Activated B cell treated with CpG ODN at 0.5 μM for 24 hours (primary cell): Measurements from ENCODE around the gene LDB3. TPM values are rescaled to one million over a fixed set of nuclear protein-coding genes. Genes with fewer than 3 reads are reported as not detected.
A peak's percentile ranks its signal among the peaks of the same experiment; 100 is the strongest.

Experiments
- ATAC-seq: fragments of 200-7000 bp; cut with Tn5 transposase; one replicate; pipeline ENCODE4 v1.10.0; 2021; ENCODE audit warnings: low read depth, mild to moderate bottlenecking, moderate library complexity
- CTCF ChIA-PET: fragments of 350-600 bp; sonication (Branson Sonifier 250); formaldehyde crosslinking; loops from one replicate; lab custom pipeline; 2021; ENCODE audit warnings: antibody characterized with exemption; lab: Charles Lee
- POLR2A ChIA-PET: fragments of 350-600 bp; sonication (Branson Sonifier 250); formaldehyde crosslinking; loops from one replicate; lab custom pipeline; 2021; ENCODE audit warnings: antibody characterized with exemption; lab: Charles Lee
- DNase-seq: peaks from one replicate; pipeline ENCODE4 v3.0.0; 2022
- H3K27ac Mint-ChIP-seq: one replicate; pipeline ENCODE4 v1.8.0; 2020; ENCODE audit warnings: mixed read lengths
- H3K27me3 Mint-ChIP-seq: one replicate; pipeline ENCODE4 v1.8.0; 2021; ENCODE audit warnings: mixed read lengths
- H3K36me3 Mint-ChIP-seq: one replicate; pipeline ENCODE4 v1.8.0; 2021; ENCODE audit warnings: low read depth, mixed read lengths
- H3K4me1 Mint-ChIP-seq: one replicate; pipeline ENCODE4 v1.8.0; 2021; ENCODE audit warnings: mixed read lengths
- H3K4me3 Mint-ChIP-seq: one replicate; pipeline ENCODE4 v1.8.0; 2020; ENCODE audit warnings: mild to moderate bottlenecking, mixed read lengths
- H3K9me3 Mint-ChIP-seq: one replicate; pipeline ENCODE4 v1.8.0; 2020; ENCODE audit warnings: mixed read lengths
- intact Hi-C: fragments of 100-400 bp; cut with micrococcal nuclease; formaldehyde crosslinking; loops from one replicate; pipeline ENCODE4 v1.15.1; 2024
- total RNA-seq: library from RNA; stranded (reverse); gene quantifications from 2 replicates; pipeline ENCODE4 v1.2.3, GENCODE V29; 2022
- TF ChIP-seq, protein P1 (sequence below): fragments of 200-600 bp; IDR thresholded peaks from one replicate; pipeline ENCODE4 v1.8.0; 2022; ENCODE audit warnings: antibody characterized with exemption, mild to moderate bottlenecking

The LDB3 gene
- total RNA-seq, 1 donor from 2014 or later, result not detected

DNA sequence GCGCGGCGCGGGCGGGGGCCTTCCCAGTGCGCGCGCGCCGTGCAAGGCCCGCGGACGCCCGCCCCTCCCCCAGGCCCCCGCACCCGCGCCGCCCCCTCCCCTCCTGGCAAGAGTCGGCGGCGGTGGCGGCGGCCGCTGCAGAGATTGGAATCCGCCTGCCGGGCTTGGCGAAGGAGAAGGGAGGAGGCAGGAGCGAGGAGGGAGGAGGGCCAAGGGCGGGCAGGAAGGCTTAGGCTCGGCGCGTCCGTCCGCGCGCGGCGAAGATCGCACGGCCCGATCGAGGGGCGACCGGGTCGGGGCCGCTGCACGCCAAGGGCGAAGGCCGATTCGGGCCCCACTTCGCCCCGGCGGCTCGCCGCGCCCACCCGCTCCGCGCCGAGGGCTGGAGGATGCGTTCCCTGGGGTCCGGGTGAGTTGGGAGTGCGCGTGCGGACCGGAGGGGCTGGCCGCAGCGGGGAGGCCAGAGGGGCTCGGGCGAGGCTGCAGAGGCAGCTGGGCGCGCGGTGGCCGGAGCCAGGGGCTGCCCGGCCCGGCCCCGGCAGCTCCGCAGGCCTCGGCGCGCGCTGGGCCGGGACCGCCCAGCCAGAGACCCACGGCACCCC is 88.3 kb downstream of the LDB3 start, which contains the start of gene BMPR1A:
Gene BMPR1A, plus strand, starts transcription at position 109 of the 602 bp plus-strand sequence. CDS start 119,400 bp downstream, outside the sequence.
- Mint-ChIP-seq H3K4me3 (peak within 1 kb of the TSS; percentile 88), H3K27ac (peak within 1 kb of the TSS; percentile 69), H3K36me3 (peaks cover 2% of the 10 kb centered on the region), H3K27me3 (peaks cover 20% of the 10 kb centered on the region), H3K4me1 (peaks cover 40% of the 10 kb centered on the region), H3K9me3 (no peaks in the 10 kb centered on the region)
- POLR2A ChIA-PET, result interaction anchor here (0.6 to 4.4 kb wide), 3 partner anchors 45 to 214 kb away, joined by 4 to 34 read pairs (median 6); no protein-coding TSS in a partner anchor
- intact Hi-C loops, result loop anchor here (1.0 to 5.0 kb wide), 4 partner anchors 45 to 344 kb away; partner anchors contain the start of gene SHLD2
- TF ChIP-seq, protein P1, sequence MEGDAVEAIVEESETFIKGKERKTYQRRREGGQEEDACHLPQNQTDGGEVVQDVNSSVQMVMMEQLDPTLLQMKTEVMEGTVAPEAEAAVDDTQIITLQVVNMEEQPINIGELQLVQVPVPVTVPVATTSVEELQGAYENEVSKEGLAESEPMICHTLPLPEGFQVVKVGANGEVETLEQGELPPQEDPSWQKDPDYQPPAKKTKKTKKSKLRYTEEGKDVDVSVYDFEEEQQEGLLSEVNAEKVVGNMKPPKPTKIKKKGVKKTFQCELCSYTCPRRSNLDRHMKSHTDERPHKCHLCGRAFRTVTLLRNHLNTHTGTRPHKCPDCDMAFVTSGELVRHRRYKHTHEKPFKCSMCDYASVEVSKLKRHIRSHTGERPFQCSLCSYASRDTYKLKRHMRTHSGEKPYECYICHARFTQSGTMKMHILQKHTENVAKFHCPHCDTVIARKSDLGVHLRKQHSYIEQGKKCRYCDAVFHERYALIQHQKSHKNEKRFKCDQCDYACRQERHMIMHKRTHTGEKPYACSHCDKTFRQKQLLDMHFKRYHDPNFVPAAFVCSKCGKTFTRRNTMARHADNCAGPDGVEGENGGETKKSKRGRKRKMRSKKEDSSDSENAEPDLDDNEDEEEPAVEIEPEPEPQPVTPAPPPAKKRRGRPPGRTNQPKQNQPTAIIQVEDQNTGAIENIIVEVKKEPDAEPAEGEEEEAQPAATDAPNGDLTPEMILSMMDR, result no peak
- DNase-seq, result no peak
- CTCF ChIA-PET, result no interaction called here
- peak; percentile 6 for ATAC-seq

DNA sequence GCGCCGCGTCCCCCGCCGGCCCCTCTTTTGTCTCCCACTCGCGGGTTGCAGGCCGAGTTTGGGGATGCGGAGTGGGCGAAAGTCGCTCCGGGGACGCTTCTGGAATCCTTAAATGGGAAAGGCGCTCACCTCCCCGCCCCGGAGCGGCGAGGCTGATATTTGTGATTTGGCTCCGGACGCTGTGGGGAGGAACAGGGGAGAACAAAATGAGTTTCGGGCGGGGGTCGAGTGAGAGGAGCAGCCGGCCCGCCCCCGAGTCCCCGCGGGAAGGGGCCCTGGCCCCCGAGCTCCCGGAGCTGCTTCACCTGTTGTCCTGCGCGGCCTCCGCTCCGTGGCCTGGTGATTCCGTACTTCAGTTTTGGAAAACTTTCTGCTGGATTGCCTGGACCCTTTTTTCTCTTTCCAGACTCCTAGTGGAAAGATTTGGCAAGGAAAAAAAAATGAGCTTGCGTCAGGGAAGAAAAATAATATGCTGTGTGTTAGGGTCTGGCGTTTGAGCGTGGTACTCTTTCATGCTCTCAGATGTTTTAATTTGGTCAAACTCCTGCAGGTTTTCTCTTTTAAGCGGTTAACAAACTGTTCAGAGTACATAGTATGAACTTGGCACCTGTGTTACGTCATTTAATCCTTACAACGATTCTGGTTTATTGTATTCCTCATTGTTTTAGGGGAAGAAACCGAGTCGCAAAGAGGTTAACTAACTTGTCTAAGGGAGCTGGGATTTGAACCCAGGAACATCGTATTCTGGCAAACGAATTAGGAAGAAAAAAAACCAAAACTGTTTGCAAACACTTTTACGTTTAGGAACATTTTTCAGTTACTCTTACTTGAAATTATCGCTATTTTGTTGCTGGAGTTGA is 89.0 kb downstream of the LDB3 start:
- H3K36me3 Mint-ChIP-seq, result peaks cover 2% of the 10 kb centered on the region
- no peaks in the 10 kb centered on the region for H3K9me3 Mint-ChIP-seq
- peak overlapping the region; percentile 69 for H3K27ac Mint-ChIP-seq
- ATAC-seq (no peak), DNase-seq (peak; percentile 37)
- TF ChIP-seq, protein P1, result no peak
- peaks cover 25% of the 10 kb centered on the region for H3K27me3 Mint-ChIP-seq
- POLR2A ChIA-PET, result interaction anchor here (0.6 to 4.4 kb wide), 3 partner anchors 45 to 329 kb away, joined by 4 to 34 read pairs (median 5); no protein-coding TSS in a partner anchor
- CTCF ChIA-PET, result no interaction called here
- peaks cover 39% of the 10 kb centered on the region for H3K4me1 Mint-ChIP-seq
- H3K4me3 Mint-ChIP-seq, result peak overlapping the region; percentile 88
- intact Hi-C loops, result loop anchor here (5.0 kb wide), 1 partner anchor 345 kb away; no protein-coding TSS in a partner anchor

DNA sequence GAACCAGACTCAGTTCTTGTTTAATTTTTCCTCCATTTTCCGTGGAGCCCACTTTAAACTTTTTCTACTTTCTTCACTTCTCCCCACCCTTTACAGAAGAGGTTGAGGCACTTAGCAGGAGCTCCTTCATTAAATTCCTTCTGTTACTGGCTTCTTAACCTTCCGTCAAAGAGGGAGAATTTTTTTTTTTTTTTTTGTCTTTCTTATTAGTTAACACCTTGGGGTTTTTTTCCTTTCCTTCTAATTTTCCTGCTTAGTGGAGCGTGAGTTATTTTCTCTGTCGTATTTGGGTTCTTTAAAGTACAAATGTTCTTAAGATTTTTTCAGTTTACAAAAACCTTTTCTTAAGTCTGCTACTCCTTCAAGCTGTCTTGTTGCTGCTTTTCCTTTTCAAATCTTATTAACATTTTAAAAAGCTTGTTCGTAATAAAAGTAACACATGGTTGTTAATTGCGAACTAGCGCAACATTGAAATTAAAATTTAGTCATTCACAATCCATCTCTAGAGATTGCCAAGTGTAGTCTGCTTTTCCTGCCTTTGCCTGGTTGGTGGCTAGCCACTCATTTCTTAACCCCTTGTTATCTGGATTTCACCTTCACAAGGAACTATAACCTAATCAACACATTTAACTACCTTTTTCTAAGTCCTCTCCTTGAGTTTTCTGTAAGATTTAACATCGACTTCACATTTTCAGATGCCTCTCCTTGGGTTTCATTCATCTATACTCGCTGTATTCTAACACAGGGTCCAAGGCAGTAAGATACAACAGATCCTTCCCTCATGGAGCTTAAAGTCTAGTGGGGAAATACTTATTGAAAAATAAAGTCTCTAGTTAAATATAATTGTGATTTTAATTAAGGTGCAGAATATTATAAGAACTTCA is 90.1 kb downstream of the LDB3 start:
- intact Hi-C loops, result loop anchor here (5.0 kb wide), 1 partner anchor 346 kb away; no protein-coding TSS in a partner anchor
- TF ChIP-seq, protein P1, result no peak
- Mint-ChIP-seq H3K27me3 (peaks cover 26% of the 10 kb centered on the region), H3K36me3 (peaks cover 2% of the 10 kb centered on the region), H3K4me3 (peak overlapping the region; percentile 21), H3K9me3 (no peaks in the 10 kb centered on the region), H3K27ac (peak overlapping the region; percentile 25), H3K4me1 (peaks cover 30% of the 10 kb centered on the region)
- no peak for DNase-seq
- ChIA-PET POLR2A (interaction anchor here (0.6 to 4.4 kb wide), 3 partner anchors 12 to 328 kb away, joined by 5 to 34 read pairs (median 7); no protein-coding TSS in a partner anchor), CTCF (no interaction called here)
- ATAC-seq, result no peak

DNA sequence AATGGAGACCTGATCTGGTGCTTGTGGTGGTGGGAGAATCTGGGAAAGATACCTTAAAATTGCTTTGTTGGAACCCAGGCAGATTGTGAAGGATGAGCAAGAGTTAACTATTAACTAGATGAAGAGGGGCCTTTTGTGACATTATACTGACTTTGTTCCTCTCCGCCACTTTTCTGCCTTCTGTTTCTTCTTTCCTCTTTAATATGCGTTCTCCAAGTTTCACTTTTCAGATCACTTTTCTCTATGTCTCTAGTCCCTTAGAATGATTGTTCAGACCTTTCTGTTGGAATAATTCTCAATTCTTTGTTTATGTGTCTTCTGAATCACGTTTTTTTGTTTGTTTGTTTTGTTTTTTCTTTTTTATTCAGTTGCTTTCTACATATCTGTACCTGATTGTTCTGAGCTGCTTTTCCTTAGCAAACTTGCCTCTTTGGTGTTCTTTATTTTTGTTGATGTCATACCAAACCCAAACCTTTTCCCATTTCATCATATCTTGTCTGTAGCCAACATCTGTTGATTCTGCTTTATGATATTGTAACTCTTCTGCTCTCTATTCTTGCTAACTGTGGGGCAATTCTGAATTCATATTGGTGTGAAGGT is 90.9 kb downstream of the LDB3 start:
- peak overlapping the region; percentile 21 for H3K4me3 Mint-ChIP-seq
- no peak overlapping the region for H3K27ac Mint-ChIP-seq

More for the DNA sequence above, 90.9 kb downstream of the LDB3 start:
- DNase-seq, result no peak
- TF ChIP-seq, protein P1, result no peak
- peaks cover 30% of the 10 kb centered on the region for H3K4me1 Mint-ChIP-seq
- no peak for ATAC-seq
- intact Hi-C loops, result loop anchor here (5.0 kb wide), 1 partner anchor 347 kb away; no protein-coding TSS in a partner anchor
- H3K27me3 Mint-ChIP-seq, result peaks cover 26% of the 10 kb centered on the region
- no peaks in the 10 kb centered on the region for H3K9me3 Mint-ChIP-seq
- peaks cover 2% of the 10 kb centered on the region for H3K36me3 Mint-ChIP-seq
- POLR2A ChIA-PET, result no interaction called here
- CTCF ChIA-PET, result no interaction called here
